HEK293 (cell line): ENCODE data around the gene AKT1.
"Not testable (repeated sequence)": the region's sequence is repeated elsewhere in the genome, so short reads cannot be mapped to it uniquely, and the experiment has no call there.

Source experiments
- CTCF ChIA-PET: fragments of 350-600 bp; formaldehyde crosslinking; extraction: SDS; loops from one replicate; lab custom pipeline; 2021; ENCODE audit warnings: antibody characterized with exemption; lab: Yijun Ruan, JAX
- POLR2A ChIA-PET: fragments of 300-600 bp; formaldehyde crosslinking; extraction: SDS; loops from one replicate; lab custom pipeline; 2020; ENCODE audit warnings: antibody characterized with exemption, inconsistent platforms; lab: Yijun Ruan, JAX
- H3K27ac ChIP-seq: fragments of 200-500 bp; sonication (Bioruptor generic); 2 replicates; pipeline ENCODE4 v1.5.1; 2014; ENCODE audit warnings: low read depth, low read length, control low read depth, inconsistent platforms; ENCODE audit errors: extremely low read depth
- H3K36me3 ChIP-seq, 2 experiments: fragments of 200-500 bp in 1 of 2; sonication (Bioruptor generic) in 1 of 2; 1 replicate in 1 of 2; 2 replicates in 1 of 2; pipeline ENCODE4 v1.5.1; 2014 to 2017; ENCODE audit warnings: inconsistent platforms in 2 of 2, low read length in 2 of 2; ENCODE audit not compliant: control insufficient read depth in 2 of 2, insufficient read depth in 1 of 2
- H3K4me1 ChIP-seq: fragments of 200-500 bp; sonication (Bioruptor generic); 2 replicates; pipeline ENCODE4 v1.5.1; 2014; ENCODE audit warnings: mild to moderate bottlenecking, low read length, inconsistent platforms; ENCODE audit not compliant: control insufficient read depth, insufficient read depth
- H3K4me3 ChIP-seq: 2 replicates; pipeline ENCODE4 v1.5.1; 2011; ENCODE audit warnings: low read depth, mild to moderate bottlenecking, control low read depth, low read length, moderate library complexity
- H3K9me3 ChIP-seq: fragments of 200-500 bp; sonication (Bioruptor generic); 2 replicates; pipeline ENCODE4 v1.5.1; 2014; ENCODE audit warnings: low read depth, low read length, inconsistent platforms; ENCODE audit not compliant: control insufficient read depth, insufficient read depth
- BCL11B ChIP-seq: fragments of 450-650 bp; formaldehyde crosslinking; IDR thresholded peaks from 2 replicates; pipeline ENCODE4 v1.5.1; 2016; ENCODE audit warnings: low read depth, missing biosample characterization, missing genetic modification characterization
- FEZF1 ChIP-seq: fragments of 450-650 bp; formaldehyde crosslinking; IDR thresholded peaks from 2 replicates; pipeline ENCODE4 v1.5.1; 2016; ENCODE audit warnings: missing biosample characterization, missing genetic modification characterization
- YY1 ChIP-seq: fragments of 450-650 bp; formaldehyde crosslinking; IDR thresholded peaks from 2 replicates; pipeline ENCODE4 v1.5.1; 2018; ENCODE audit warnings: missing biosample characterization, missing genetic modification characterization
- ZNF214 ChIP-seq: fragments of 450-650 bp; formaldehyde crosslinking; IDR thresholded peaks from 2 replicates; pipeline ENCODE4 v1.5.1; 2017; ENCODE audit warnings: missing biosample characterization, mild to moderate bottlenecking, missing genetic modification characterization, borderline replicate concordance
- ZNF266 ChIP-seq: fragments of 450-650 bp; formaldehyde crosslinking; IDR thresholded peaks from 2 replicates; pipeline ENCODE4 v1.5.1; 2016; ENCODE audit warnings: missing biosample characterization, missing genetic modification characterization, low read depth
- ZNF366 ChIP-seq: fragments of 450-650 bp; formaldehyde crosslinking; conservative IDR thresholded peaks from 2 replicates; pipeline ENCODE4 v1.5.1; 2016; ENCODE audit warnings: missing biosample characterization, missing genetic modification characterization
- ZNF423 ChIP-seq: fragments of 450-650 bp; formaldehyde crosslinking; IDR thresholded peaks from 2 replicates; pipeline ENCODE4 v1.5.1; 2016; ENCODE audit warnings: missing biosample characterization, missing genetic modification characterization
- ZNF544 ChIP-seq: fragments of 450-650 bp; formaldehyde crosslinking; IDR thresholded peaks from 2 replicates; pipeline ENCODE4 v1.5.0; 2017; ENCODE audit warnings: missing biosample characterization, missing genetic modification characterization
- ZNF560 ChIP-seq: fragments of 450-650 bp; formaldehyde crosslinking; IDR thresholded peaks from 2 replicates; pipeline ENCODE4 v1.5.1; 2017; ENCODE audit warnings: missing biosample characterization, missing genetic modification characterization, borderline replicate concordance
- ZNF792 ChIP-seq: fragments of 450-650 bp; formaldehyde crosslinking; IDR thresholded peaks from 2 replicates; pipeline ENCODE4 v1.5.1; 2016; ENCODE audit warnings: missing biosample characterization, missing genetic modification characterization
- TF ChIP-seq, protein P1 (sequence below): fragments of 450-650 bp; formaldehyde crosslinking; IDR thresholded peaks from 2 replicates; pipeline ENCODE4 v1.5.1; 2017; ENCODE audit warnings: missing biosample characterization, missing genetic modification characterization
- TF ChIP-seq, protein P2 (sequence below): fragments of 450-650 bp; IDR thresholded peaks from 2 replicates; pipeline ENCODE4 v1.5.1; 2018; ENCODE audit warnings: missing biosample characterization, missing genetic modification characterization
- TF ChIP-seq, protein P3 (sequence below): fragments of 450-650 bp; formaldehyde crosslinking; IDR thresholded peaks from 2 replicates; pipeline ENCODE4 v1.5.1; 2016; ENCODE audit warnings: missing biosample characterization, missing genetic modification characterization
- TF ChIP-seq, protein P4 (sequence below): fragments of 450-650 bp; formaldehyde crosslinking; IDR thresholded peaks from 2 replicates; pipeline ENCODE4 v1.5.1; 2016; ENCODE audit warnings: missing biosample characterization, missing genetic modification characterization

Gene AKT1

DNA sequence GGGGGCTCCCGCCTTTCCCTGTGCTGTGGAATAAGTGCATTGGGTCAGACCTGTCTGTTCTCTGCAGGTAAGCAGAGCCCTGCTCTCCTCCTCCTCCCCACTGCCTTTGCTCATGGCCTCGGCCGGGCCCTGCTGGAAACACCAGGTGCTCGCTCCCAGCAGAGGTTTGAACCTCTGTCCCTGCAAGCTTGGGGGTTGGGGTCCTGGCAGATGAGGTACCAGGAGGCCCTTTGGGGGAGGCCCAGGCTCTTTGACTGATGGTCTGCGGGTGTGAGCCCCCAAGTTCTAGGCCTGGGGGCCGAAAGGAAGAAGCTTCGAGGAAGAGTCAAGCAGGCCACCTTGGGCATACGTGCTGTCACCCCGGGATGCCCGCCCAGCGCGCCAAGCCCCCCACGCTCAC lies 47.5 kb upstream of the AKT1 start:
- ChIA-PET POLR2A (interaction anchor here (0.7 kb wide), 1 partner anchor 10 kb away, joined by 3 read pairs; no protein-coding TSS in a partner anchor), CTCF (interaction anchor here (1.6 kb wide), 1 partner anchor 16 kb away, joined by 4 read pairs; no protein-coding TSS in a partner anchor)
- H3K27ac ChIP-seq, result no peak overlapping the region
- no peaks in the 10 kb centered on the region for H3K36me3 ChIP-seq
- H3K9me3 ChIP-seq, result no peaks in the 10 kb centered on the region
- no peaks in the 10 kb centered on the region for H3K4me1 ChIP-seq
- no peak for TF ChIP-seq ZNF792 (tag by site-specific recombination)
- TF ChIP-seq, protein P1, sequence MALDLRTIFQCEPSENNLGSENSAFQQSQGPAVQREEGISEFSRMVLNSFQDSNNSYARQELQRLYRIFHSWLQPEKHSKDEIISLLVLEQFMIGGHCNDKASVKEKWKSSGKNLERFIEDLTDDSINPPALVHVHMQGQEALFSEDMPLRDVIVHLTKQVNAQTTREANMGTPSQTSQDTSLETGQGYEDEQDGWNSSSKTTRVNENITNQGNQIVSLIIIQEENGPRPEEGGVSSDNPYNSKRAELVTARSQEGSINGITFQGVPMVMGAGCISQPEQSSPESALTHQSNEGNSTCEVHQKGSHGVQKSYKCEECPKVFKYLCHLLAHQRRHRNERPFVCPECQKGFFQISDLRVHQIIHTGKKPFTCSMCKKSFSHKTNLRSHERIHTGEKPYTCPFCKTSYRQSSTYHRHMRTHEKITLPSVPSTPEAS (tag by site-specific recombination), result no peak
- no peak for TF ChIP-seq ZNF423 (tag by site-specific recombination)
- TF ChIP-seq, protein P2, sequence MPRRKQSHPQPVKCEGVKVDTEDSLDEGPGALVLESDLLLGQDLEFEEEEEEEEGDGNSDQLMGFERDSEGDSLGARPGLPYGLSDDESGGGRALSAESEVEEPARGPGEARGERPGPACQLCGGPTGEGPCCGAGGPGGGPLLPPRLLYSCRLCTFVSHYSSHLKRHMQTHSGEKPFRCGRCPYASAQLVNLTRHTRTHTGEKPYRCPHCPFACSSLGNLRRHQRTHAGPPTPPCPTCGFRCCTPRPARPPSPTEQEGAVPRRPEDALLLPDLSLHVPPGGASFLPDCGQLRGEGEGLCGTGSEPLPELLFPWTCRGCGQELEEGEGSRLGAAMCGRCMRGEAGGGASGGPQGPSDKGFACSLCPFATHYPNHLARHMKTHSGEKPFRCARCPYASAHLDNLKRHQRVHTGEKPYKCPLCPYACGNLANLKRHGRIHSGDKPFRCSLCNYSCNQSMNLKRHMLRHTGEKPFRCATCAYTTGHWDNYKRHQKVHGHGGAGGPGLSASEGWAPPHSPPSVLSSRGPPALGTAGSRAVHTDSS (tag by site-specific recombination), result no peak
- TF ChIP-seq ZNF214 (tag by site-specific recombination), result no peak
- TF ChIP-seq, protein P3, sequence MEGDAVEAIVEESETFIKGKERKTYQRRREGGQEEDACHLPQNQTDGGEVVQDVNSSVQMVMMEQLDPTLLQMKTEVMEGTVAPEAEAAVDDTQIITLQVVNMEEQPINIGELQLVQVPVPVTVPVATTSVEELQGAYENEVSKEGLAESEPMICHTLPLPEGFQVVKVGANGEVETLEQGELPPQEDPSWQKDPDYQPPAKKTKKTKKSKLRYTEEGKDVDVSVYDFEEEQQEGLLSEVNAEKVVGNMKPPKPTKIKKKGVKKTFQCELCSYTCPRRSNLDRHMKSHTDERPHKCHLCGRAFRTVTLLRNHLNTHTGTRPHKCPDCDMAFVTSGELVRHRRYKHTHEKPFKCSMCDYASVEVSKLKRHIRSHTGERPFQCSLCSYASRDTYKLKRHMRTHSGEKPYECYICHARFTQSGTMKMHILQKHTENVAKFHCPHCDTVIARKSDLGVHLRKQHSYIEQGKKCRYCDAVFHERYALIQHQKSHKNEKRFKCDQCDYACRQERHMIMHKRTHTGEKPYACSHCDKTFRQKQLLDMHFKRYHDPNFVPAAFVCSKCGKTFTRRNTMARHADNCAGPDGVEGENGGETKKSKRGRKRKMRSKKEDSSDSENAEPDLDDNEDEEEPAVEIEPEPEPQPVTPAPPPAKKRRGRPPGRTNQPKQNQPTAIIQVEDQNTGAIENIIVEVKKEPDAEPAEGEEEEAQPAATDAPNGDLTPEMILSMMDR (tag by site-specific recombination), result no peak
- no peak for TF ChIP-seq YY1 (tag by site-specific recombination)
- TF ChIP-seq, protein P4, sequence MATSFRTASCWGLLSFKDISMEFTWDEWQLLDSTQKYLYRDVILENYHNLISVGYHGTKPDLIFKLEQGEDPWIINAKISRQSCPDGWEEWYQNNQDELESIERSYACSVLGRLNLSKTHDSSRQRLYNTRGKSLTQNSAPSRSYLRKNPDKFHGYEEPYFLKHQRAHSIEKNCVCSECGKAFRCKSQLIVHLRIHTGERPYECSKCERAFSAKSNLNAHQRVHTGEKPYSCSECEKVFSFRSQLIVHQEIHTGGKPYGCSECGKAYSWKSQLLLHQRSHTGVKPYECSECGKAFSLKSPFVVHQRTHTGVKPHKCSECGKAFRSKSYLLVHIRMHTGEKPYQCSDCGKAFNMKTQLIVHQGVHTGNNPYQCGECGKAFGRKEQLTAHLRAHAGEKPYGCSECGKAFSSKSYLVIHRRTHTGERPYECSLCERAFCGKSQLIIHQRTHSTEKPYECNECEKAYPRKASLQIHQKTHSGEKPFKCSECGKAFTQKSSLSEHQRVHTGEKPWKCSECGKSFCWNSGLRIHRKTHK (tag by site-specific recombination), result no peak
- no peak for TF ChIP-seq ZNF544
- no peak for TF ChIP-seq FEZF1 (tag by site-specific recombination)
- H3K4me3 ChIP-seq, result no peak overlapping the region

DNA sequence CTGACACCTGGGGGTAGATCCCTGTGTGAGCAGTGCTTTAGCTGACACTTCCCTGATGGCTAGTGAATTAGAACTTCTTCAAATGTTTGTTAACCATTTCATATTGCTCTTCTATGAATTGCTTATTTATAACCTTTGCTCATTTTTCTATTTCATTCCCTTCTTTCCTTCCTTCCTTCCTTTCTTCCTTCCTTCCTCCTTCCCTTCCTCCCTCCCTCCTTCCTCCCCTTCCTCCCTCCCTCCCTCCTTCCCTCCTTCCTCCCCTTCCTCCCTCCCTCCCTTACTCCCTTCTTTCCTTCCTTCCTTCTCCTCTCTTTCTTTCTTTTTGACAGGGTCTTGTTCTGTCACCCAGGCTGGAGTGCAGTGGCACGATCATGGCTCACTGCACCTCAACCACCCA lies 46.2 kb upstream of the AKT1 start:
- ChIA-PET CTCF (interaction anchor here (0.7 kb wide), 1 partner anchor 471 kb away, joined by 3 read pairs; no protein-coding TSS in a partner anchor), POLR2A (no interaction called here)
- no peak overlapping the region for H3K4me3 ChIP-seq
- H3K27ac ChIP-seq, result no peak overlapping the region
- no peaks in the 10 kb centered on the region for H3K4me1 ChIP-seq
- H3K36me3 ChIP-seq, result no peaks in the 10 kb centered on the region
- no peaks in the 10 kb centered on the region for H3K9me3 ChIP-seq
- TF ChIP-seq ZNF560 (tag by site-specific recombination), result no peak
- TF ChIP-seq ZNF423 (tag by site-specific recombination), result no peak
- no peak for TF ChIP-seq BCL11B (tag by site-specific recombination)
- TF ChIP-seq ZNF266 (tag by site-specific recombination), result no peak
- TF ChIP-seq ZNF366 (tag by site-specific recombination), result peak; percentile 86

DNA sequence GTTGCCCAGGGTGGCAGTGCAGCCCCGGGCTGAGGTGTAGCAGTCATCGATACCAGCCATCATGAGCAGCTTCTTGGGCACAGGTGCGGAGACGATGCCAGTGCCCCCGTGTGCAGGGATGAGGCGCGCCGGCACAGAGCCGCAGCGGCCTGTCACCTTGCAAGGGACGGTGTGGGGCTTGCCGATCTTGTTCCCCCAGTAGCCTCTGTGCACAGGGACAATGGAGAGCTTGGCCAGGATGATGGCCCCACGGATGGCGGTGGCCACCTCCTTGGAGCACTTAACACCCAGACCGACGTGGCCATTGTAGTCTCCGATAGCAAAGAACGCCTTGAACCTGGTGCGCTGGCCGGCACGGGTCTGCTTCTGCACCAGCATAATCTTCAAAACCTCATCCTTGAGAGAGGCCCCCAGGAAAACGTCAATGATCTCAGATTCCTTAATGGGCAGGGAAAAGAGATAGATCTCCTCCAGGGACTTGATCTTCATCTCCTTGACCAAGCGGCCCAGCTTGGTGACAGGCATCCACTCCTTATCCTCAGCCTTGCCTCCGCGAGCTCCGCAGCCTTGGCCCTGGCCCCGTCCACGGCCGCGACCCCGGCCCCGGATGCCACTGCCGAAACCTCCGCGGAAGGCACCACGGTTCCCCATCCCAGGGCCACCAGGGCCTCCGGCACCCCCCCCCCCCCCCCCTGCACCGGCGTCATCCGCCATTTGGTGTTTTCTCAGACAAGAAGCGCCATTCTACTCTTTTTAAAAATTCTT lies 40.8 kb upstream of the AKT1 start:
- POLR2A ChIA-PET, H3K4me3 ChIP-seq, H3K4me1 ChIP-seq, H3K9me3 ChIP-seq, H3K27ac ChIP-seq, H3K36me3 ChIP-seq: not testable (repeated sequence)
- CTCF ChIA-PET, result interaction anchor here (0.6 kb wide), 1 partner anchor 41 kb away, joined by 3 read pairs; no protein-coding TSS in a partner anchor
